HG03354 (cell line): ENCODE results near the gene CNPY4.

Experiments used
- ATAC-seq: cut with Tn5 transposase; IDR thresholded peaks from one replicate; pipeline ENCODE4 v1.9.1; 2021; ENCODE audit warnings: mild to moderate bottlenecking; ENCODE audit not compliant: unreplicated experiment, poor library complexity, severe bottlenecking

Gene CNPY4

DNA sequence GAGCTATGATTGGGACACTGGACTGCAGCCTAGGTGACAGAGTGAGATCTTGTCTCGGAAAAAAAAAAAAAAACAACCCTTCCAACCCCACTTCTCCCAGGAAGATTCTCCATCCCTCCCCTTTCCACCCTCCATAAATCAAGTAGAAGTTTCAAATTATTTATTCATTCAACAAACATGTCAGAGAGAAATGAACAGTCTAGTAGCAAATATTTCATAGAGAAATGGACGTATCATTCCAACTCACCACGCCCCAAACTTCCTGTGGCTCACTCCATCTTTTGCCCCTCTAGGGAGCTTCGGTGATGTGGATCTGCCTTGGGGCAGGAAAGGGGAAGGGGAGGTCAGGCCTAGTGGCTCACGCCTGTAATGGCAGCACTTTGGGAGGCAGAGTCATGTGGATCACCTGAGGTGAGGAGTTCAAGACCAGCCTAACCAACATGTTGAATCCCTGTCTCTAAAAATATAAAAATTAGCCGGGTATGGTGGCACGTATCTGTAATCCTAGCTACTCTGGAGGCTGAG is 39.7 kb downstream of the CNPY4 start:
- no peak for ATAC-seq

DNA sequence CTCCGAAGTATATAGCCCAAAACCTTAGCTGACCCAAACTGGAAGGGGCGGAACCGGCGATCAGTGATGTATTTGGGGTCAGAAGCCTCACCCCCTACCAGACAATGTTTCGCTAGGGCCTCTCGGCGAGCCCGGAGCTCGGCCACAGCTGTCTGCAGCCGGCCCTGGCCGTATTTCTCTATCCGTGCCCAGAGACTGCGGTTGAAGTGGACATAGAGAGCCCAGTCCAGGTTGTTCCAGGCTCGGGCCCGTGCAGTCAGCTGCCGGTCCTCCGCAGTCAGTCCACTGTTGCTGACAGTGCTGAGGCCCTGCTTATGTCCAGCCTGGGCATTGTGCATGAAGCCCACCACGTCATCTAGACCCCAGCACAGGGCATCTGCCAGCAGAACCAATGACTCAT is 40.6 kb downstream of the CNPY4 start:
- ATAC-seq: no peak

DNA sequence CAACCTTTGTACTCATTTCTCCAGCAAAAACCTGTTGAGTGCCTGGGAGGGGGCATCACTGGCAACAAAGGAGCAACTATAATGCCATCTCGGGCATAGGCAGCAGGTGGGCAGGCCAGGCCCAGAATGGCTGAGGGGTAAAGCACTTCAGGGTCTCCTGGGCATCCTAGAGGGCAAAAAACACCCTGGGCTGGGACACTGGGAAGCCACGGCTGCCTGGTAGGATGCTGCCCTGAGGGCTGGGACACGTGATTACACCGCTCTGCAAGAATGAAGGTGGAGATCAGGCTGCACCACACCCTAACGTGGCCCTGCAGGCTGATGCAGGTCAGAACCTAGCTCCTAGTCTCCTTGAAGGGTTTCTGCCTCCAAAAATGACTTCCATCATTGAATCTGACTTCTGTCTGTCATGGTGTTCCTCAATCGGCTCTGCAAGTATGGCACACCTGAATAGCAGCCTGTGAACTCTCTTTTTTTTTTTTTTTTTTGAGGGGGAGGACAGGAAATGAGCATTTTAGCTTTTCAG is 43.6 kb downstream of the CNPY4 start:
- ATAC-seq: no peak

DNA sequence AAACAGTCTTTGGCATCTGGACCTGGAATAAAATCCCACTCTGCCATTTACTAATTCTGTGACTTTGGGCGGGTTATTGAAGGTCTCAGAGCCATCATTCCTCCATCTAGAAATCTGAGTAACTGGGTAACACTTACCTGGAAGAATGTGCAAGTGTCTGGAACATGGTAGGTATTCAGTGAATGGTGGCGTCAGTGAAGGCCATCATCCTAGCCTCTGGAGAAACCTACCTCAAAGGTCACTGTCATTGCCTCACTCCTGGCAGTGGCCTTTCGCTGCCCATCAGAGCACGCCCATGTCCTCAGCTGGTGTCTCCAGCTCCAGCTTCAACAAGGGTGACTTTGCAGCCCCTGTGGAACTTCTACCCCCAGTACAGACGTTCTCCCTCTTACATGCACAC is 44.4 kb downstream of the CNPY4 start:
- no peak for ATAC-seq

DNA sequence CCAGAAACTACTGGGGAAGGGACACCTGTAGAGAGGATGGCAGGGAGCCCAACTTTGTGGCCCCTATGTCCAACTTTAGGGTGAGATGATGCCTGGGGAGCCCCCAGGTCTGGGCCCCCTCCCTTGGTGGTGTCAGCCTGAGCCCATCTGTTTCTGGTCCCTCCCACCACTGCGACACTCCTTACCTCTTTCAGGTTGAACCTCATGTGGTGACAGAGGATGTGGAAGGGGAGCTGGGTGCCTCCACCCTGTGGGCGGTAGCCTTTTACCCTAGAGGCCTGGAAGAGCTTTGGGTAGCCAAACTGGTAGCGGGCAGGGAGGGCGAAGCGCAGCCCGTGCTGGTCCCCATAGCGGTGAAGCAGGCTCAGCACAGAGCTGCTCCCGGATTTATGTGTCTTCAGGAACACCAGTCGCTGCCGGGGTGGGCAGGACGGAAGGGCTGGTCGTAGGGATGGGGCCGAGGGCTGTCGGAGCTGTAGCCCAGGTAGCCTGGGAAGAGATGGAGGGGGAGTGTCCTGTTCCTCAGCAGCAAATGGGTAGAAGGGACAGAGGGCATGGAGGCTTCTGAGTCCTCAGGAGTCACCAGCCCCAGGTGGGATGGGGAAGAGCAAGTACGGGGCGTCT is 47.0 kb downstream of the CNPY4 start:
- no peak for ATAC-seq

DNA sequence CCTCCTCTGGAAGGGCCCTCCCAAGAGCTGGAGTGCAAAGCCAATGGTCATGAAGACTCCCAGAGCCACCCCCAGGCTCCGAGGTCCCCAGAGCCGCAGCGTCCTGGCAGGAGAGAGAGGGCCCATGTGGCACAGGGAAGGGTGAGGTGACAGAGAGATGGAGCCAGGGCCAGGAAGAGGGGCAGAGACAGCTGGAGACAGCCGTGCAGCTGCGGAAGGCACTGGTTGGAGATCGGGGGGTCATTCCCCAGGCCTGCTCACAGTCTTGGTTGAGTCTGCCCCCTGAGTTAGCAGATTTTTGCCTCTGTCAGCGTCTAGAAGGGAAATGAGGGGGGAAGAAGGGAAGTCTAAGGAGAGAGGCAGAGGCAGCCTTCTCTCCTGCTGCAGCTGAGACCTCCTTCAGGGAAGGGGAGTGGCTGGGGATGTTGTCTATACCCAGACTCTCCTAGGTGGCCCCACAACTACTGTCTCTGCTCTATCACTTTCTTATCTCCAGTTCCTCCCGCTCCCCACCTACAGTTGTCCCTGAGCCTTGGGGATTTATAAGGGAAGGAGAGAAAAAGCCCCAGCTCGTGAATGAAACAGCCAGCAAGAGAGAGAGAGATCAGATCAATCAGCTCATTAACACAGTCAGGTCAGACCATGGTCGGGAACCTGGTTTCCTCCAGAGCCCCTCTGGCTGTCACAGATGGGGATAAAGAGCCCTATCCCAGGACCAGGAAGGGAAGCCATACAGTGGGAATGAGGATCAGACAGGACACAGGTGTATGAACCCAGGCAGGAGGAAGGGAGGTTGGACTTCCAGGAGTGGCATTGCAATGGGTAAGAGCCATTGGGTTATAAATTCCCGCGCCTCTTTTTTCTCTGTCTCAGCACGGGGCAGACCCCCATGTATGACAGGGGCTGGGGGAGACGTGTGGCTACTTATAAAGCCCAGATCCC is 47.8 kb downstream of the CNPY4 start:
- ATAC-seq: no peak

DNA sequence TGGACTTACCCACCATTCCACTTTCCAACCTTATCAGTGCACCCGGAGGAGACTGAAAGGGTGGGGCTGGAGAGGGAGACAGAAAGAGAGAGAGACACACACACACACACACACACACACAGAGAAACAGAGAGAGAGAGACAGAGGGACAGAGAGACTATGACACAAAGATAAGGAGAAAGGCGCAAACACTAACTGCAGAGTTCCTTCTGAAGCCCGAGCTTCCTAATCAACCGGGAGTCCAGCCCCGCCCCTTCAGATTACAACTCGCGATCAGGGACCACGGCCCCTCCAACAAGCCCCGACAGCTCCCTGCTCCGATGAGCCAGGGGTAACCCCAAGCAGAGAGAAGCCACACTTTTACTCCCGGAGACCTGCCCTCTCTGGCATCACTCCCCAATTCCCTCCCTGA is 48.5 kb downstream of the CNPY4 start:
- no peak for ATAC-seq

DNA sequence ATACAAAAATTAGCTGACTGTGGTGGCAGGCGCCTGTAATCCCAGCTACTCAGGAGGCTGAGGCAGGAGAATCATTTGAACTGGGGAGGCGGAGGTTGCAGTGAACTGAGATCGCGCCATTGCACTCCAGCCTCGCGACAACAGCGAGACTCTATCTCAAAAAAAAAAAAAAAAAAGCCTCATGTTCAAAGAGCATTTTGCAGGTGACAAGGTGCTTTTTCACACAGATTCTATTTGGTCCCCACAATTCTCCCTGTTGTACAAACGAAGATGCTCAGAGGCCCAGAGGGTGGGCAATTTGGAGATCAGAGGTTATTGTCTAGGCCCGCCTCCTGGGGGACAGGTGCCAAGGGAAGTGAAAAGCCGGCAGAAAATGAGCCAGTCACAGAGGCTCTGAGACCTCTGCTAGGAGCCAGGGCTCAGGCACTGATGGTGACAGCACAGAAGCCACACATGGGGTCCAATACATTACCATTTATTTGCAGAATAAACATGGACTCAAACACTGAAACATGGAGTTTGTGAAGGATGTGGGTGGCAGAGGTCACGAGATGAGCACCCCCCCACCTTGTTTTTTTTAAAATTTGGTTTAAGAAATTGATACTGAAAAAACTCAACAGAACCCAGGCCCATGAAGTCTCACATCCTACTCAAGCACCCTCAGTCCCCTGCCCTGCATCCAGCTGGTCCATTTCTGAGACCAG is 49.9 kb downstream of the CNPY4 start:
- no peak for ATAC-seq

DNA sequence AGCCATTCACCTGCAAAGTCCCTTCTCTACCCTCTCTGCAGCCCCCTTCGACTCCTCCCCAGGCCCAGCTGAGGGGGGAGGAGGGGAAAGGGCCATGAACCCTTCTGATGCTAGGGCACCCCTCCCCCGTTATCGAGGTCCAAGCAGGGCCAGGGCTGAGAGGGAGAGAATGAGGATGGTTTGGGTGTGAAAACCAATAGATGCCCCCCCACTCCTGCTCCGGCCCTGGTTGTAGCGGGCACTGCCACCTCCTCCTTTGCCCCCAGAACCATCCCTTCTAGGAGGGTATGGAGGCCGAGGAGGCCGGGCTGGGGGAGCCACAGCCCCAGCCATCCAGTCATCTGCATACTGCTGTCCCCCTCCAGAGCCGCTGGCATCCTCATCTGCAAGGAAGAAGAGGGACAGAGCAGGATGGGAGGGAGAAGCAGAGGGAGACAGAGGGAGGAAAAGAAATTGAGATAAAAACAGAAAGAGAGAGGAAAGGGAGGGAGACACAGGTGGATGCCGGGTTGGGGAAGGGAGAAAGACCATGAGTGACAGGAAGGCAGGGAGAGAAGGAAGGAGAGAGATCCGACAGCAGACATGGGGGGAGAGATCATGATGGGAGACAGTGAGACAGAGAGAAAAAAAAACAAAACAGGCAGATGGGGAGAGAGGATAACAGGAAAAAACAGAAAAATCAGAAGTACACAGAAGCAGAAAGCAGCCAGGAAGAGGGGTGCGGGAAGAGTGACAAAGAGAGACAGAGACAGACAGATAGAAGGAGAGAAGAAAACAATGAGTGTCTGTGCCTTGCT is 50.9 kb downstream of the CNPY4 start:
- no peak for ATAC-seq

DNA sequence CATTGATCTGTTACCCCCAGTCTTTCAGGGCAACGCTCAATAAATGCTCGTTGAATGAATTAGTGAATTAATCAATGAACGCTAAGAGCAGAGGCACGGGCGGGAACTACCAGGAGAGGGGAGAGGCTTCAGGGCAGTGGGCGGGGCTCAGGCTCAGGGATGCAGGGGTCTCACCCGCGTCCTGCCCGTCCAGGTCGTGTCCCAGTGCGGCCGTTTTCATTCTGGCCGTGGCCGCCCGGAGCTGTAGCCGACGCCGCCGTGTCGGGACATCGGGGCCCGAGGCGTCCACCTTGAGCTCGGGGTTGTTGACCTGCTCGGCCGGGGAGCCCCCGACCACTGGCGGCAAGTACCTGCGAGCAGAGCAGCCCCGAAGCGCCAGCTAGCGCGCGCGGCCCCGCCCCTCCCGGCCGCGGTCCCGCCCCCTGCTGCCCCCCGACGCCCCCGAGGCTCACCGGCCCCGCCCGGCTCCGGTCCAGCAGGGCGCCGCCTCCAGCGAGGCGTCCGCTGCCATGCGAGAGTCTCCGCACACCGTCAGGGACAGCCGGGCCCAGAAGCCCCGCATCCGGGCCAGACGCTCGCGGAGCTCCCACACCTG is 51.8 kb downstream of the CNPY4 start:
- no peak for ATAC-seq

DNA sequence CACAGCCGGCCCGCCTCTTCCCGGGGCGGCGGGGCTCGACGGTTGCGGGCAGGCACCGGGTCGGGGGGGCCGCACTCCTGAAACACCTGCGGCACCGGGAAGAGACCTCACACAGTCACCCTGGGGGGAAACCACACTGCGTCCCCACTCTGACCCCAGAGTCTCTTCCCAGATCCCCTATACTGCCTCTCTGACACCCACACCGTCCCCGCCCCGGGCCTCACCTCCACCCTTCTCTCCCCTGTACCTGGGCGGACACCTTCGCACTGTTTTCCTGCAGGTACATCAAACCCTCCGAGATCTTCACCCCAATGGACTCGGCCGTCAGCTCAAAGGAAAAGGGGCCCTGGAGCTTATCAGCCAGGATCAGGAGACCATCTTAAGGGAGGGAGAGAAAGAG is 52.4 kb downstream of the CNPY4 start:
- no peak for ATAC-seq

DNA sequence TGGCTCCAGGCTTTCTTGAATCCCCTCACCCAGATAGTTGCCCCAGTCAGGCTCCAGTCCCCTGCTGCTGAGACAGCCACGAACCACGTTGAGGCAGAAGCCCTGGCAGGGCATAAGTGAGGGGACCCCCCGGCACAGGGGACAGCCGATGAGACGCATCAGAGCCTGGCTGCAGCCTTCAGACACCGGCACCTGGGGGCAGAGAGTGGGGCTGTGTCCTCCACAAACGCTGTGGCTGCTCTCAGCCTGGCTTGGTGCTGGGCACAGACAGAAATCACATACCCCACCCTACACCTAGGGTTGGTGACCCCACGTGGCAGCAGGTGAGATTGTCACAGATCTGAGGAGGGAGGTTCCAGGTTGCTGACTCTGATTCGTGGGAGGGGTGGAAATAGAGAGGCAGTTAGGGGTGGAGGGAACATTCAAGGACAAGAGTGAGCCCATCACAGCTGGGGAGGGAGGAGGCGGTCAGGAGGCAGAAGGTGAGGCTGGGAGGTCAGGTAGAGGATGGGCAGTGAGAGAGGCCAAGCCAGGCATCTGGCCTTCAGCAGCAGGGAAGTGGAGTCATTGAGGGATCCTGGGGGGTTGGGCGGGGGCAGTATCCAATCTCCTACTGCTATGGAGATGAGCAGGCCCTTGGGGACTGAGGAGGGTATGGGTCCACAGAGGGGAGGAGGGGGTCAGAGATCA is 54.5 kb downstream of the CNPY4 start:
- ATAC-seq: no peak

DNA sequence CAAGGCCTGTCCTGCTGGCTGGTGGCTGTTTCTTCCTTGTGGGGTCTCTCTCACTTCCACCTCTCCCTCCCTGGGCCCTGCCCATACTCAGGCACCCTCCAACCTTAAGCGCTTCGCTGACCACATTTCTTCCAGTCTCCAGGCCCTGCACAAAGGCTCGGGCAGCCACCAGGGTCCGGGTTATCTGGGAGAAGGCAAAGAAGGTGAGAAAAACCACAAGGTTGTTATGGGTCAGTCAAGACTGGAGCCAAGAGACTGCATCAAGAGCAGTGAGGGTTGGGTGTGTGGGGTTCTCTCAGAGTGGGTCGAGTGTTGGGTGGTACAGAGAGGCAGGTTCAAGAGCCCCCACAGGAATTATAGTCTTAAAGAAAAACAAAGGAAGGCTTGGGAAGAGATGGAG is 55.1 kb downstream of the CNPY4 start:
- ATAC-seq: no peak
